Activated CD4-positive, alpha-beta memory T cell treated with anti-CD3 and anti-CD28 coated beads, Interleukin-2, amount 10 ng/mL, durations not matched to agents 7 days and 5 days (primary cell): ENCODE measurements around the gene SMTN. TPM values are rescaled to one million over a fixed set of nuclear protein-coding genes. Genes with fewer than 3 reads are reported as not detected.
A peak's percentile ranks its signal among the peaks of the same experiment; 100 is the strongest.

ENCODE experiments used
- CTCF ChIA-PET: fragments of 350-600 bp; sonication (Branson Sonifier 250); formaldehyde crosslinking; loops from one replicate; lab custom pipeline; 2021; ENCODE audit warnings: antibody characterized with exemption, inconsistent platforms; lab: Charles Lee
- POLR2A ChIA-PET: fragments of 350-600 bp; sonication (Branson Sonifier 250); formaldehyde crosslinking; loops from one replicate; lab custom pipeline; 2021; ENCODE audit warnings: antibody characterized with exemption; lab: Charles Lee
- DNase-seq: peaks from one replicate; pipeline ENCODE4 v3.0.0-alpha.2; 2020
- H3K27ac Mint-ChIP-seq: one replicate; pipeline ENCODE4 v1.8.0; 2021; ENCODE audit warnings: mild to moderate bottlenecking, mixed read lengths
- H3K27me3 Mint-ChIP-seq: one replicate; pipeline ENCODE4 v1.8.0; 2021; ENCODE audit warnings: mixed read lengths
- H3K36me3 Mint-ChIP-seq: one replicate; pipeline ENCODE4 v1.8.0; 2021; ENCODE audit warnings: low read depth, mixed read lengths
- H3K4me1 Mint-ChIP-seq: one replicate; pipeline ENCODE4 v1.8.0; 2021; ENCODE audit warnings: mixed read lengths
- H3K4me3 Mint-ChIP-seq: one replicate; pipeline ENCODE4 v1.8.0; 2021; ENCODE audit warnings: mild to moderate bottlenecking, mixed read lengths
- H3K9me3 Mint-ChIP-seq: one replicate; pipeline ENCODE4 v1.8.0; 2021; ENCODE audit warnings: mixed read lengths
- total RNA-seq, 2 experiments: library from RNA; stranded (reverse); gene quantifications; one replicate each; pipeline ENCODE4 v1.2.3, GENCODE V29; 2021

Gene SMTN
- total RNA-seq, 2 experiments from 2014 or later: 36.4 to 41.4 TPM

DNA sequence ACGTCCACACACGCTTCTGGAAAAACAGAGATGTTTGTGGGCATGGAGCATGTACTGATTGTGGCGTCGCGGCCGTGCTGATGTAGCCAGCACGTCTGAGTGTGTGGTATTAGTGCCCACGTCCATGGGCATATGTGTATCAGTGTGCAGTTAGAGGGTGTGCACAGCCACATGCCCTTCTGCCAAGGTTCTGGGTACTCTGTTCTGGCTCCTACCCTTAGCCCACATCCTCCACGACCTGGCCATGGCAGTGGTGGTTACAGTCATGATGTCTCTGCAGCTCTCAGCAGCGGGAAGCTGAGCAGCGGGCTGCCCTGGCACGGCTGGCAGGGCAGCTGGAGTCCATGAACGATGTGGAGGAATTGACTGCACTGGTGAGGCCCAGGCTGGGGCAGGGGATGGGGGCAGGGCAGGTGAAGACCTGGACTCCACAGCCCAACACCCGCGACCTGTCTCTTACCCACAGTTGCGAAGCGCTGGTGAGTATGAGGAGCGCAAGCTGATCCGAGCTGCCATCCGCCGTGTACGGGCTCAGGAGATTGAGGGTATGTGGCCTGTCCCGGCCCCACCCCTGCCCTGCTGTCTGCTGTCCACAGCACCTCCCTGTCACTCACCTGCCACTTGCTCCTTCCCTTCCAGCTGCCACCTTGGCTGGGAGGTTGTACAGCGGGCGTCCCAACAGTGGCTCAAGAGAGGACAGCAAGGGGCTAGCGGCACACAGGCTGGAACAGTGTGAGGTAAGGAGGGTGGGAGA is 7.3 kb downstream of the SMTN start:
- Mint-ChIP-seq H3K27ac (no peak overlapping the region), H3K9me3 (no peaks in the 10 kb centered on the region), H3K36me3 (peaks cover 4% of the 10 kb centered on the region), H3K4me3 (no peak overlapping the region), H3K4me1 (peaks cover 15% of the 10 kb centered on the region), H3K27me3 (no peaks in the 10 kb centered on the region)
- POLR2A ChIA-PET: no interaction called here
- no peak for DNase-seq
- CTCF ChIA-PET: no interaction called here

DNA sequence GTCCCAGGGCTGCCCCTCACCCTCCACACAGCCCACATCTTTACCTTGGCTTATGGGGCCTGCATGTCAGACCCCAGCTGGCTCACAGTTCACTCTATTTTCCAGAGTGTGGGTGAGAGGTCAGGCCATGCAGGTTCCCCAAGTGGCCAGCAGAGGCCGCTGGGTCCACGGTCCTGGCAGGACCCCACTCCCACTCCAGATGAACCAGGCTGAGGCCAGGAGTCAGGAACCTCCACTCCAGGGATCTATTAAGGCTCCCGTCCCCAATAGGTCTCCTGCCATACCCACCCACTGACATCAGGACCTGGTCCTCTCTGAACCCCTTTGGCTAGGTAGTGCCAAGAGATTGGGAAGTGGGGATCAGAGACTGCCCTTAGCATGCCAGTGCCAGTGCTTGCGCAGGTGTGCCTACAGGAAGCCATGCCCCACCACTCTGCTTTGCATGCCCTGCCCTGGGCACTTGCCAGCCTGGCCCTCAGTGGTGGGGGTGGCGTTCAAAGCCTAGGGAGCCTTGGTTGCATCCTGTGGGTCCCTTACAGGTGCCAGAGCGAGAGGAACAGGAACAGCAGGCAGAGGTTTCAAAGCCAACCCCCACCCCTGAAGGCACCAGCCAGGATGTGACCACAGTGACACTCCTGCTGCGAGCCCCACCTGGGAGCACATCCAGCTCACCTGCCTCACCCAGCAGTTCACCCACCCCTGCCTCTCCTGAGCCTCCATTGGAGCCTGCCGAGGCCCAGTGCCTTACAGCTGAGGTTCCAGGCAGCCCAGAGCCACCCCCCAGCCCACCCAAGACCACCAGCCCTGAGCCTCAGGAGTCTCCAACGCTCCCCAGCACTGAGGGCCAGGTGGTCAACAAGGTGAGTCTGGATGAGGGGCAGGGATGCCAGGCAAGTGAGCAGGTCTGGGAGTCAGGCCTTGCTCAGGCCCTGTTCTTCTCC is 8.3 kb downstream of the SMTN start:
- Mint-ChIP-seq H3K4me1 (peaks cover 5% of the 10 kb centered on the region), H3K36me3 (peaks cover 4% of the 10 kb centered on the region), H3K27ac (no peak overlapping the region), H3K4me3 (no peak overlapping the region), H3K27me3 (no peaks in the 10 kb centered on the region), H3K9me3 (no peaks in the 10 kb centered on the region)
- CTCF ChIA-PET: no interaction called here
- peak; percentile 46 for DNase-seq
- POLR2A ChIA-PET: no interaction called here

DNA sequence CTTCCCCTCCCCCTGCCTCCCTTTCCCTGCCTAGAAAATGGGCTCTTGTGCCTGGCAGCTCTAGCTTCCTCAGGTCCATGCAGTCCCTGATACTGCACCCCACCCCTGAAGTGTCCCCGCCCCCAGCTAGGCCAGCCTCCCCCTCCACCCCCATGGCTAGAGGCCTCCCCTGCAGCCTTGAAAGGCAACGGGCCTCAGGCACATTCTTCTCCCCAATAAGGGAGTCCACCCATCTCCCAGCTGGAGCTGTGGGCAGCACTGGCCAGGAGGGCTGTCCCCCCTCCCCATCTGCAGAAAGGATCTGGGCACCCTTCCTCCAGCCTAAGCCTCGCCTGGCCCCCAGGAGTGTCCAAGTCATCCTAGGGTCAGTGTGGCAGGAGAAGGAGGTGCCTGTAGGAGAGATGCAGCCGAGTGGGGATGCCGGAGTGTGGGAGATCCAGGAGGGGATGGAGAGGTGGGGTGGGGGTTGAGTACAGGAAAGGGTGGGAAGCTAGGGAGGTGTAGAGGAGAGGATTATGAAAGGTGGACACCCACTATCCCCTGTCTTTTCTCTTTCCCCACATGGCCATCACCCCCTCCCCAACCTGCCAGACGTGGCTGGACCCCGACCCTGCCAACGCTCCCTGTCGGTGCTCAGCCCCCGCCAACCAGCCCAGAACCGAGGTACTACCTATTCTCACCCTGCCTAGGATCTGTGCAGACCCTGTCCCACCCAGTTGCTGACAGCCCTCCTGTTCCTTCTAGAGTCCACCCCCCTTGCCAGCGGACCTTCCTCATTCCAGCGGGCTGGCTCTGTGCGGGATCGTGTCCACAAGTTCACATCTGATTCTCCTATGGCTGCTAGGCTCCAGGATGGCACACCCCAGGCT is 9.3 kb downstream of the SMTN start:
- Mint-ChIP-seq H3K4me1 (peaks cover 3% of the 10 kb centered on the region), H3K9me3 (no peaks in the 10 kb centered on the region), H3K36me3 (peaks cover 4% of the 10 kb centered on the region), H3K27ac (no peak overlapping the region), H3K4me3 (no peak overlapping the region), H3K27me3 (no peaks in the 10 kb centered on the region)
- POLR2A ChIA-PET: no interaction called here
- no peak for DNase-seq
- CTCF ChIA-PET: no interaction called here

DNA sequence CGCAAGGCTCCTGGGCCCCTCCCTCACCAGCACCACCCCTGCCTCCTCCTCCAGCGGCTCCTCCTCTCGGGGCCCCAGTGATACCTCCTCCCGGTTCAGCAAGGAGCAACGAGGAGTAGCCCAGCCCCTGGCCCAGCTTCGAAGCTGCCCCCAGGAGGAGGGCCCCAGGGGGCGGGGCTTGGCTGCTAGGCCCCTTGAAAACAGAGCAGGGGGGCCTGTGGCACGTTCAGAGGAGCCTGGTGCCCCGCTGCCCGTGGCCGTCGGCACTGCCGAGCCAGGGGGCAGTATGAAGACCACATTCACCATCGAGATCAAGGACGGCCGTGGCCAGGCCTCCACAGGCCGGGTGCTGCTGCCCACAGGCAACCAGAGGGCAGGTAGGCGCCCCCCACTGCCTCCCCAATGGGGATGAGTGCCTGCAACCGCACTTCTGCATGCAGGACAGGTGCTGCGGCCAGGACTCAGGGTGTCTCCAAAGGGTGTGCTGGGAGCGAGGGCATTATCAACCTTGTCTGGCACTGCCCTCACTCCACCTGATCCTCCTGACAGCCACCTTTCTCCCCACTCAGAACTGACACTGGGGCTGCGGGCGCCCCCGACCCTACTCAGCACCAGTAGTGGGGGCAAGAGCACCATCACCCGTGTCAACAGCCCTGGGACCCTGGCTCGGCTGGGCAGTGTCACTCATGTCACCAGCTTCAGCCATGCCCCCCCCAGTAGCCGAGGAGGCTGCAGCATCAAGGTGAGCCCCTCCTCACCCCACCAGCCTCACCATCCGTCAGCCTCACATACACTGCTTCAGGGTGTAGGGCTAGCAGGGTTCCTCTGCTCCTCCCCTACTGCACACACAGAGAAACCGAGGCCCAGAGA is 10.2 kb downstream of the SMTN start:
- ChIA-PET POLR2A (no interaction called here), CTCF (no interaction called here)
- H3K27ac Mint-ChIP-seq: no peak overlapping the region
- no peak for DNase-seq
- H3K4me3 Mint-ChIP-seq: no peak overlapping the region
- no peaks in the 10 kb centered on the region for H3K9me3 Mint-ChIP-seq
- H3K4me1 Mint-ChIP-seq: peaks cover 1% of the 10 kb centered on the region
- no peaks in the 10 kb centered on the region for H3K27me3 Mint-ChIP-seq
- peaks cover 11% of the 10 kb centered on the region for H3K36me3 Mint-ChIP-seq

DNA sequence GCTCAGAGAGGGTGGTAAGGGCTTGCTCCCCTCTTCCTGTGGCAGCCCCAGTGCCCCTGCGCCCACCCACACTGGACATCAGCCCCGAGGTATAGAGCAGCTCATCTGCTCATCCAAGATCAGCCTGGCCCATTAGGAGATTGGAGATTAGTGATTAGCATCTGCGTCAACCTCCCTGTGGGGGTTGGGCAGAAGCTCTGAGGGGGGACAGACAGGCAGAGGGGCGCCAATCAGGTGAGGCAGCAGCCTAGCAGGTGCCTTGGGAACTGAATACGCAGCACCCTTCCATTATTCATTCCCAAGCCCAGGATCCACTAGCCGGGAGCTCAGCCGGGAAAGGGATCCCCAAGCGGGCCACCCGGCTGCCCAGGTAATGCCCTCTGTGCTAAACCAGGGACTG is 11.0 kb downstream of the SMTN start:
- Mint-ChIP-seq H3K36me3 (peaks cover 14% of the 10 kb centered on the region), H3K9me3 (no peaks in the 10 kb centered on the region), H3K4me3 (no peak overlapping the region), H3K27ac (no peak overlapping the region), H3K27me3 (no peaks in the 10 kb centered on the region), H3K4me1 (no peaks in the 10 kb centered on the region)
- DNase-seq: no peak
- POLR2A ChIA-PET: no interaction called here
- CTCF ChIA-PET: interaction anchor here (1.1 kb wide), 1 partner anchor 16 kb away, joined by 3 read pairs; no protein-coding TSS in a partner anchor

DNA sequence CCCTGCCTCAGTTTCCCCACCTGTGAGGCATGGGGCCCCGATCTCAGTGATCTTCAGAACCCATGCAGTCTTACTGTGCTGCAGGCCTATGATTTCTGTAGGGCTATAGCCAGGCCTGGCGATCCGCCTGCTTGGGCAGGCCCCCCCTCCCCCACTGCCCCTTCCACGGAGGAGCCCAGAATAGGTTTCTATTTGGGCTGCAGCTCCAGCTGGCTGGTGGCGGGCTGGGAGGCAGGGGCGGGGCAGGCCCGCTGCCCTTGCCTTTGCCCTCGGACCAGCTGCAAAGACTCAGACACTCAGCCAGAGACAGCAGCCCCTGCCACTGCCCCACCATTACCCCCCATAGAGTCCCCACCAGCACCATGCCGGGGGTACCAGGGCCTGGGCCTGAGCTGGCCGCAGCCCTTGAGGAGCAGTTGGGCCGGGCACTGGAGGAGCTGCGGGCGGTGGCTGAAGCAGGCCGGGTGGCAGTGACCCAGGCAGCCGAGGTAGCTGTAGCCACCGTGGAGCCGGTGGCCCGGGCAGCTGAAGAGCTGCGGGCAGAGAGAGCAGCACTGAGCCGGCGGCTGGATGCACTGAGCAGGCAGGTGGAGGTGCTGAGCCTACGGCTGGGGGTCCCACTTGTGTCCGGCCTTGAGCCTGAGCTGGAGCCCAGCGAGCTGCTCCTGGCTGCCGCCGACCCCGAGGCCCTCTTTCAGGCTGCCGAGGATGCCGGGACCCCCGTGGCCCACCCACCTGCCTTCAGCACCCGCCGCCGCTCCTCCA is 12.2 kb downstream of the SMTN start:
- Mint-ChIP-seq H3K4me1 (no peaks in the 10 kb centered on the region), H3K27ac (no peak overlapping the region), H3K36me3 (peaks cover 10% of the 10 kb centered on the region), H3K27me3 (no peaks in the 10 kb centered on the region), H3K9me3 (no peaks in the 10 kb centered on the region), H3K4me3 (no peak overlapping the region)
- POLR2A ChIA-PET: interaction anchor here (1.1 to 1.4 kb wide), 2 partner anchors 8 to 10 kb away, joined by 3 to 4 read pairs; no protein-coding TSS in a partner anchor
- CTCF ChIA-PET: interaction anchor here (1.1 to 3.4 kb wide), 2 partner anchors 8 to 15 kb away, joined by 3 to 17 read pairs; no protein-coding TSS in a partner anchor
- DNase-seq: no peak

DNA sequence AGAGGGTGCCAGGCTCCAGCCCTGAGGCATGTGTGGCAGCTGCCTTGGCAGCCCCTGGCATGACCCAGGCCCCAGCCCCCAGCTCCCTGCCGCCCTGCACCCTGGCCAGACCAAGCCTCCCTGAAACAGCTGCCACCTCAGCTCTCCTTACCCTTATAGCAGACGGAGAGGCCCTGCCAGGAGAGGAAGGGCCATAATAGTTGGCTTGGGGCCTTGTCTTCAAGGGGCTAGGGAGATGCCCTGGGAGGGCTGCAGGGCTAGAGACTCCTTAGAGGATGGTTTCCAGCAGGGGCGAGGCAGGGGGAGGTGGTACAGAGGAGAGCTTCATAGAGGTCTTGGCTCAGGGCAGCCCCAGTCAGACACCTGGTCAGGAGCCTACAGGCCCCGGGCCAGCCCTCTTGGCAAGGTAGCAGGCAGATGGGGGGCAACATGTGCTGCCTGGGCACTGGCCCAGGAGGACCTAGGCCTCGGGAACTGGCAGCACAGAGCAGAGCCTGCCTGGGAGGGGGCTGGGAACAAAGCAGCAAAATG is 13.0 kb downstream of the SMTN start:
- Mint-ChIP-seq H3K27me3 (no peaks in the 10 kb centered on the region), H3K4me3 (no peak overlapping the region), H3K36me3 (peaks cover 12% of the 10 kb centered on the region), H3K27ac (no peak overlapping the region), H3K4me1 (no peaks in the 10 kb centered on the region), H3K9me3 (no peaks in the 10 kb centered on the region)
- POLR2A ChIA-PET: interaction anchor here (0.7 to 1.4 kb wide), 3 partner anchors 9 to 279 kb away, joined by 3 to 4 read pairs (median 3); no protein-coding TSS in a partner anchor
- DNase-seq: no peak
- CTCF ChIA-PET: interaction anchor here (3.4 kb wide), 1 partner anchor 9 kb away, joined by 17 read pairs; no protein-coding TSS in a partner anchor

DNA sequence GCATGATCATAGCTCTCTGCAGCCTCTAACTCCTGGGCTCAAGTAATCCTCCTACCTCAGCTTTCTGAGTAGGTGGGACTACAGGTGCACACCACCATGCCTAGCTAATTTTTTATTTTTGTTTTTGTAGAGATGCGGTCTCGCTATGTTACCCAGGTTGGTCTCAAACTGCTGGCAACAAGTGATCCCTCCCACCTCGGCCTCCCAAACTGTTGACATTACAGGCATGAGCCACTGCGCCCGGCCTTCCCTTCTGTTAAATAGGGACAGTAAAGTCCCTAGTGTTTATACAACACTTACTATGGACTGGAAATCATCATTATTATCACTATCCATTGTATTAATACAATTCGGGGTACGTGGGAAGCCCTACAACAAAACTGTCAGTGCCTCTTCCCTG is 13.6 kb downstream of the SMTN start:
- Mint-ChIP-seq H3K4me3 (no peak overlapping the region), H3K27me3 (no peaks in the 10 kb centered on the region), H3K36me3 (peaks cover 12% of the 10 kb centered on the region), H3K9me3 (no peaks in the 10 kb centered on the region), H3K27ac (no peak overlapping the region), H3K4me1 (no peaks in the 10 kb centered on the region)
- POLR2A ChIA-PET: interaction anchor here (0.7 to 1.4 kb wide), 3 partner anchors 10 to 279 kb away, joined by 3 to 4 read pairs (median 3); no protein-coding TSS in a partner anchor
- DNase-seq: no peak
- CTCF ChIA-PET: interaction anchor here (3.4 kb wide), 1 partner anchor 9 kb away, joined by 17 read pairs; no protein-coding TSS in a partner anchor

DNA sequence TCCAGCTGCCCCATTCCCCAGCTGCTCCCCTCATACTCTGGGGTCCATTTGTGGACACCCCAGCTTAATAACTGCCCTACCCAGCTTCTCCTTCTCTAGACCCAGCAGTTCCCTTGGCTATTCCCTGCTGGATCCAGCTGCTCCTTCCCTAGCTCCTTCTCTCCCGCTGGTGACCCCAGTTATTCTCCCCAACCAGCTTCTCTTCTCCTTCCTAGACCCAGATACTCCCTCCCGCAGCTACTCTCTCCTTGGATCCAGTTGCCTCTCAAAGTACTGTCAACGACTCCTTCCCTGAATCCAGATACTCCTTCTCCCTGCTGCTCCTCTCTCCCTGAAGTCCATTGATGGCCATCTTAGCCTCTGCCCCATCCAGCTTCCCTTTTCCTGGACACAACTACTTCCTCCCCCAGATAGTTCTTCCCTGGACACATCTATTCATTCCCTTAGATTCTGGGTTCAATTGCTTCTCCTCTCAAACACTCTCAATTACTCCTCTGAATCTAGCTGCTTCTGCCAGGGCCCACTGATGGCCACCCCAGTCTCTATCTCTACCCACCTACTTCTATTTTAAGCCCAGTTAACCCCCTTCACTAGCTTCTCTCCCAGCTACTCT is 14.6 kb downstream of the SMTN start:
- no peak overlapping the region for H3K27ac Mint-ChIP-seq
- CTCF ChIA-PET: interaction anchor here (0.6 to 3.4 kb wide), 5 partner anchors 9 to 218 kb away, joined by 3 to 17 read pairs (median 3); partner anchors contain the start of gene SELENOM

DNA sequence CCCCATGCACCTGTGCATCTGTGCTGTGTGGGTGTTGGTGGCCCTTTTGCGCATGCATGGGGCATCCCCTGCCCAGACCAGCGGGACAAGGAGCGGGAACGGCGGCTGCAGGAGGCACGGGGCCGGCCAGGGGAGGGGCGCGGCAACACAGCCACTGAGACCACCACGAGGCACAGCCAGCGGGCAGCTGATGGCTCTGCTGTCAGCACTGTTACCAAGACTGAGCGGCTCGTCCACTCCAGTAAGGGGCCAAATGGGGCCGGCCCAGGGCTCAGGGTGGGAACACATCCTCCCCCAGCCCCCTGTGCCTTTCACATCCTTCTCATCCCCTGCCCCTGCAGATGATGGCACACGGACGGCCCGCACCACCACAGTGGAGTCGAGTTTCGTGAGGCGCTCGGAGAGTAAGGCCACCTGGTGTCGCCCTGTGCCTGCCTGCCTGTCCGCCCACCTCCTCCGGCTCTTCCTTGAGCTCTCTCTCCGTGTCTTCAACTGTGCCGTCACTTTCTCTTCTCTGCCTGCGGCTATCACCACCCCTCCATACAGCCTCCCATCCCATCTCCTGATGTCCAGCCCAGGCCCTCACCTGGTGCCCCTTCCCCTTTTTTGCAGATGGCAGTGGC is 15.7 kb downstream of the SMTN start:
- Mint-ChIP-seq H3K27ac (no peak overlapping the region), H3K4me3 (no peak overlapping the region), H3K36me3 (peaks cover 12% of the 10 kb centered on the region), H3K27me3 (no peaks in the 10 kb centered on the region), H3K9me3 (no peaks in the 10 kb centered on the region), H3K4me1 (no peaks in the 10 kb centered on the region)
- DNase-seq: no peak
- ChIA-PET CTCF (interaction anchor here (1.0 to 3.4 kb wide), 2 partner anchors 11 to 216 kb away, joined by 3 to 17 read pairs; no protein-coding TSS in a partner anchor), POLR2A (interaction anchor here (1.4 kb wide), 2 partner anchors 12 to 128 kb away, joined by 3 to 5 read pairs; partner anchors contain the start of gene TUG1)

More for the DNA sequence above, 14.6 kb downstream of the SMTN start:
- no peak overlapping the region for H3K4me3 Mint-ChIP-seq
- no peaks in the 10 kb centered on the region for H3K27me3 Mint-ChIP-seq
- DNase-seq: no peak
- no peaks in the 10 kb centered on the region for H3K9me3 Mint-ChIP-seq
- H3K4me1 Mint-ChIP-seq: no peaks in the 10 kb centered on the region
- POLR2A ChIA-PET: interaction anchor here (0.9 to 1.4 kb wide), 4 partner anchors 9 to 155 kb away, joined by 3 to 5 read pairs (median 4); partner anchors contain the start of gene TUG1
- H3K36me3 Mint-ChIP-seq: peaks cover 12% of the 10 kb centered on the region
